HG03025 (cell line): ENCODE results near the gene HLTF.
"Not testable (repeated sequence)": the region's sequence is repeated elsewhere in the genome, so short reads cannot be mapped to it uniquely, and the experiment has no call there.

Source experiments
- ATAC-seq: cut with Tn5 transposase; IDR thresholded peaks from one replicate; pipeline ENCODE4 v1.9.1; 2021; ENCODE audit warnings: mild to moderate bottlenecking, moderate library complexity; ENCODE audit not compliant: unreplicated experiment, low FRiP score

Gene HLTF

DNA sequence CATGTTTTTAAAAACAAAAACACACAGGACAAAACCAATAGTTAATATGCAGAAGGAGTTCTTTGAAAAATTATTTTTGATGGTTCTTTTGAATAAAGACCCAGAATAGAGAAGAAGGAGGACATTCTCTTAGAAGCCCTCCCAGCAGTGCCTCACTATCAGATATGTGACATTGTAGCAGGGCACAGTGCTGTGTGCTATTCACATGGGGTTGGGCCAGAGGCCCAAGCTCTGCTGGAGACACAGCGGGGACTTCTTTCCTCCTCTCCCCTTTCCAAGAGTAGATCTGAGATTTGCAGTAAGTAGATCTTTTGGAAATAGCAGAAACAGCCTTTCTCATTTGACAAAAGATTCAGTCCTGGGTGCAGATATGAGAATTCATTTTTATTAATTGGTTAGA is 88.7 kb downstream of the HLTF start:
- ATAC-seq, result no peak

DNA sequence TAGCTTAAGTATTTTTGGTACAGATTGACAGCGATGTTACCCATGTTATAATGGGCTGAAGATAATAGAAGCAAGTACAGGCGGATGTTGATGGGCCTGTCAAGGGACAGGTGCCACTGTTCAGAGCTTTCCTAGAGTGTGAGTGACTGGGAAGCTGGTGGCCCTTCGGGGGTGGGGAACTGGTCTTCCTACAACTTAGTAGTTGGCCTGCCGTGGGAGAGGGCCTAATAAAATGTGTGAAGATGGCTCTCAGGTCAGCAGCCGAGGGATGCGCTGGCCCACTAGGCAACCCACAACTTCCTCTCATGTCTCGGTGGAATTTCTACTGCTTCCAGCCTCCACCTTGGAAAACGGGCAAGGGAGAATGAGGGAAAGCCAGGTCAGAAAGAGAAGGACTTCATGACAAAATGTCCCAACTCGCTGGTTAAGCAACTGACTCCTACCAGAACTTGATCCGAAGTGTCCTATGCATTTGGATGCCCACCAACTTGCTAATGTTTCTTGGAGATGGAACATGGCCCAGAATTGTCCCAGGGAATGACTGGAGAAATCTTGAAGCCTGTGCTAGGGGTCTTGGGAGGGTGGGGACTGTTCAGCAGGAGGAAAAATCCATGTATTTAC is 93.6 kb downstream of the HLTF start:
- ATAC-seq, result no peak

DNA sequence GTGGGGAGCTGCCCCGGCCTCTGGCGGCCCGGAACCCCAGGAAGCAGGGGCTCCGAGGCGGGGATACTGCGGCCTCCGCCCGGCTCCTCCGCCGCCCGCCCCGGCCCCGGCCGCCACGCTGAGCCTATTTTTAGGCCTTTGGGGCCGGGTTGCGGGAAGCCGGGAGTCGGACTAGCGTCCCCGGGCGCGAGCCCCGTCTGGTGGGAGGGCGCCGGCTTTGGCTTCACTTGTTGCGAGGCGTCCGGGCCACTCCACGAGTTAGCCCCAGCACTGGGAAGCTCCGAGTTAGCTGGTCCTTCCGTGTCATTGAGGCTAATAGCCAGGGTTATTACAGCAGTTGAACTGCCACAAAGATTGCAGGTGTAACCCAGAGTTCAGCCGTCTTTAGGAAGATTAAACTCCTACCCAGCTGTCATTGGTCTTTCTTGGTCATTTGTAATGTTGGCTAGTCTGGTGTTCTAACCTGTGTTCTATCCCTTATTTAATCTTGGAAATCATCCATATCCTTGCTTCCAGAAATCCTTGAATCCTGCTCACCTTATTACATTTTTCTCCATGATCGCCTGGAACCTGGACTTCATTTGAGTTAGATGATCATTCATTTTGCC is 94.2 kb downstream of the HLTF start:
- ATAC-seq, result peak; percentile 28

DNA sequence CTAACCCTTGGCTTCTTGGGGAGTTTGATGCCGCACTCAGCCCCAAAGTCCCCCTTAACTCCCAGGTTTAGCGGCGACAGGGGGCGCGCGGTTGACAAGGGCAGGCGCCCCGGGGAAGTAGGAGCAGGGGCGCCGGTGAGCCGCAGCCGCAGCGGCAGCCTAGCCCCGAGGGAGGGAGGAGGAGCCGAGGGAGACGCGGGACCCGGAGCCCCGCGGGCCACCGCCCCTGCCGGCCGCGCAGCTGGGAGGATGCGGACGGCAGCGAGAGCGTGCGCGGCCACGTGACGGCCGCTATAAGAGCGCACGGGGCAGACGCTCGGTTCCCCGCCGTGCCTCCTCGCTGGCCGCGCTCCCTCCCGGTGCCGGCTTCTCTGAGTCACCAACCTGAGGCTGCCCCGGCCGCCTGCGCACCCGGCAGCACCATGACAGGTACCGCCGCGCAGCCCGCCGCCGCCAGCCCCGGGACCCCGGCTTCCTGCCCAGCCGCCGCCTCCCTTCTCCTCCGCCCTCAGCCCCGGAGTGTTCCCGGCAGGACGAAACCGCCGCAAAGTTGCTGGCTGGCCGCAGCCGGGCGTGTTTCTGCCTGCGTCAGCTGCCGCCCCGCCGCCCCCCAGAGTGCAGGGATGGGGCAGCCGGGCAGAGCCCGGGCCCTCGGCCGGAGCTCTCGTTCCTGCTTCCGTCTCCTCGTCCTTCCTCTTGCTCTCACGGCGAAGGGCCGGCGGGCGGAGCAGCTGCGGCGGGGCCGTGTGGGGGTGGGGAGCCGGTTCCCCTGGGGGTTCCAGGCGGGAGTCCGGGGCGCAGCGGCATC is 94.9 kb downstream of the HLTF start, which contains the start of gene GYG1:
Gene GYG1, plus strand, starts transcription at position 322 of the 808 bp plus-strand sequence. Its CDS starts 101 bp downstream, at position 423.
- ATAC-seq, result peak; percentile 92

DNA sequence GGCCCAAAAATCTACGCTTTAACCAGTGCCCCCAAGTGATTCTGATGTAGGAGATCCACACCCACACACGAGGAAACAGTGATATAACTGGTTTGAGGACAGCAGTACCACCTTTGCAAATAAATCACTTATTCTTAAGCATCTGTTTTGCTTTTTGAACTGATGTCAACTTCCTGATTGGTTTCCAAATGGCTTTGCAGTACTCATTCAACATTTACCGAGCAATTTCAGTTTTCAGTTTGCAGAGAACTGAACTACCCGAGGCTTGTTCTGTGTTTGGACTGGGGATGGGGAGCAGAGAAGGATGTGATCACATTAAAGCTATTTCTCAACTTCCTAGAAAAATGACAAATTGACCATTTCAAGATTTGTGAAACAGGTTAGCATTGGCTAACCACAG is 96.1 kb downstream of the HLTF start:
- no peak for ATAC-seq

DNA sequence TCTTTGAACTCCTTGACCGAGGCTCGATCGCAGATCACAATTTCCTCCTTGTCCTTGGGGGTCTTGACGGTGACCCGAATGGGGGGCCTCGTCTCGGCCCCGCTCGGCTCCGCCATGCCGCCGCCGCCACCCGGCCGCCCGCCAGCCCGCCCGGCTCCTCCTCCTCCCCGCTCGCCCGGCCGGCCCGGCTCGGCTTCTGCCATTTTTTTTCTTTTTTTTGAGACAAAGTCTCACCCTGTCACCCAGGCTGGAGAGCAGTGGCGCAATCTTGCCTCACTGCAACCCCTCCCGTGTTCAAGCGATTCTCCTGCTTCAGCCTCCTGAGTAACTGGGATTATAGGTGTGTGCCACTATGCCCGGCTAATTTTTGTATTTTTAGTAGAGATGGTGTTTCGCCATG is 98.8 kb downstream of the HLTF start:
- ATAC-seq, result not testable (repeated sequence)

DNA sequence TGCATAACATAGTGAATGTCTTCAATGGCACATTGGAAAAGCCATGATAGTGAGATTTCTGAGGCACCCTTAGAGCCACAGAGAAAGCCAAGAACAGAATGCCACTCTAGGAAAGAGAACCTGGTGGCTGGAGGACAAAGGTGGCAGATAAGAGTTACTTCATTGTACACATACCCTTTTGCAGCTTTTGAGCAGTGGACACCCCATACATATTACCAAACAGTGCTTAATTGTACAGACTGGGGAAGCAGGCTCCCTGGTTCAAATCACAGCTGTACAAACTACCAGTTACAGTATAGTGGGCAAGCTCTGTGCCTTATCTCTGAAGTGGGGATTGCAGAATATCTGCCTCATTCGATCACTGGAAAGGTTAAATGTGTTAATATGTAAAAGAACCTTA is 105.1 kb downstream of the HLTF start:
- ATAC-seq, result no peak
